HepG2 (cell line): Measurements from ENCODE around the gene CCDC124. TPM values are rescaled to one million over a fixed set of nuclear protein-coding genes. Genes with fewer than 3 reads are reported as not detected.

Experiments
- ATAC-seq: fragments of 200-7000 bp; cut with Tn5 transposase; 3 replicates; pipeline ENCODE4 v1.9.1; 2020; ENCODE audit warnings: mild to moderate bottlenecking, moderate library complexity
- BruUV-seq: library from RNA; stranded (reverse); fragments of 400-500 nt; replicated peaks from 2 replicates; lab custom pipeline; 2021; lab: Mats Ljungman, UMichigan
- CTCF ChIA-PET: fragments of 300-600 bp; formaldehyde crosslinking; extraction: SDS; loops from one replicate; lab custom pipeline; 2021; ENCODE audit warnings: low total read pairs, inconsistent platforms, low intra/inter-chr PET ratio; lab: Yijun Ruan, JAX
- POLR2A ChIA-PET: fragments of 350-600 bp; sonication (Branson Sonifier 250); formaldehyde crosslinking; loops from one replicate; lab custom pipeline; 2020; ENCODE audit warnings: antibody characterized with exemption, inconsistent platforms; lab: Yijun Ruan, JAX
- DNase-seq: peaks from one replicate; pipeline ENCODE4 v3.0.0-alpha.2; 2015; ENCODE audit warnings: low spot score
- FAIRE-seq: peaks from 3 replicates; lab custom pipeline; 2011; peaks lifted over from hg19 to GRCh38; lab: Jason Lieb, UNC
- H2AFZ ChIP-seq: one replicate; pipeline ENCODE4 v1.6.1; 2011; ENCODE audit warnings: low read length, inconsistent platforms
- H3K27ac ChIP-seq: fragments of 300-600 bp; 3 replicates; pipeline ENCODE4 v1.8.0; 2011; ENCODE audit warnings: mixed run types, mild to moderate bottlenecking, mixed read lengths, low read length, inconsistent platforms; ENCODE audit not compliant: insufficient read depth; ENCODE audit errors: extremely low read length
- H3K27me3 ChIP-seq, 2 experiments: fragments of 200-600 bp in 1 of 2; 2 replicates in 1 of 2; 3 replicates in 1 of 2; pipeline versions ENCODE4 v1.6.0 to v1.8.0; 2011; ENCODE audit warnings: low read length in 2 of 2, mild to moderate bottlenecking in 2 of 2, moderate library complexity in 2 of 2, inconsistent platforms in 1 of 2; ENCODE audit not compliant: insufficient read depth in 2 of 2, control insufficient read depth in 1 of 2
- H3K36me3 ChIP-seq, 2 experiments: fragments of 200-600 bp in 1 of 2; replicated peaks in 1 of 2; 2 replicates in 1 of 2; 3 replicates in 1 of 2; pipeline versions ENCODE4 v1.5.1 to v1.8.0; 2011; ENCODE audit warnings: low read length in 2 of 2, inconsistent platforms in 1 of 2; ENCODE audit not compliant: insufficient read depth in 2 of 2, control insufficient read depth in 1 of 2
- H3K4me1 ChIP-seq: 2 replicates; pipeline ENCODE4 v1.5.1; 2012; ENCODE audit warnings: low read length, inconsistent platforms; ENCODE audit not compliant: insufficient read depth
- H3K4me2 ChIP-seq: 2 replicates; pipeline ENCODE4 v1.6.0; 2011; ENCODE audit warnings: low read depth, low read length, inconsistent platforms
- H3K4me3 ChIP-seq, 3 experiments: fragments of 200-600 bp in 1 of 3; sonication (generic), shearing (Covaris generic) in 1 of 3; replicated peaks in 1 of 3; 2 replicates each; pipeline ENCODE4 v1.5.1; 2011 to 2016; ENCODE audit warnings: low read length in 3 of 3, inconsistent platforms in 2 of 3, low read depth in 2 of 3, mild to moderate bottlenecking in 2 of 3, control low read depth in 1 of 3, mixed read lengths in 1 of 3; ENCODE audit not compliant: insufficient read depth in 1 of 3
- H3K79me2 ChIP-seq: one replicate; pipeline ENCODE4 v1.6.1; 2011; ENCODE audit warnings: low read length, inconsistent platforms; ENCODE audit not compliant: insufficient read depth
- H3K9ac ChIP-seq: 2 replicates; pipeline ENCODE4 v1.6.0; 2011; ENCODE audit warnings: mild to moderate bottlenecking, low read depth, low read length, inconsistent platforms; ENCODE audit not compliant: insufficient read depth
- H3K9me3 ChIP-seq: 2 replicates; pipeline ENCODE4 v1.5.1; 2012; ENCODE audit warnings: mild to moderate bottlenecking, low read length
- H4K20me1 ChIP-seq: 2 replicates; pipeline ENCODE4 v1.6.0; 2011; ENCODE audit warnings: inconsistent platforms, mild to moderate bottlenecking, low read length, moderate library complexity; ENCODE audit not compliant: insufficient read depth
- BCLAF1 ChIP-seq: fragments of 450-650 bp; IDR thresholded peaks from 2 replicates; pipeline ENCODE4 v1.6.1; 2017; ENCODE audit warnings: mild to moderate bottlenecking
- FOXK2 ChIP-seq: fragments of 450-650 bp; IDR thresholded peaks from 2 replicates; pipeline ENCODE4 v1.6.1; 2016
- HOXA9 ChIP-seq: sonication (generic); formaldehyde crosslinking; IDR thresholded peaks from 2 replicates; pipeline ENCODE4 v1.8.1; 2022; ENCODE audit warnings: missing genetic modification reagents, mild to moderate bottlenecking, moderate library complexity, borderline replicate concordance
- SNAI1 ChIP-seq: sonication (generic); formaldehyde crosslinking; IDR thresholded peaks from 2 replicates; pipeline ENCODE4 v1.5.0; 2020; ENCODE audit warnings: mild to moderate bottlenecking, missing genetic modification reagents, borderline replicate concordance
- ZNF329 ChIP-seq: sonication (generic); formaldehyde crosslinking; IDR thresholded peaks from 2 replicates; pipeline ENCODE4 v1.9.0; 2021; ENCODE audit warnings: low read depth, mild to moderate bottlenecking, missing genetic modification reagents
- WGBS: methylation state at CpG from one replicate; pipeline ENCODE4 v1.1.6; 2017; ENCODE audit warnings: low lambda C conversion rate; 5-methylcytosine and 5-hydroxymethylcytosine counted together
- in situ Hi-C: cut with HindIII; loops from 2 replicates; pipeline ENCODE4 v1.10.0; 2017; ENCODE audit warnings: low pct_unique_long_range_greater_than_20kb; ENCODE audit not compliant: extremely low pct_ligation_motif_present
- intact Hi-C: fragments of 100-400 bp; cut with micrococcal nuclease; formaldehyde crosslinking; loops from one replicate; pipeline ENCODE4 v1.10.0; 2022; ENCODE audit not compliant: unreplicated experiment
- polyA plus RNA-seq, 8 experiments: library from polyadenylated mRNA; depleted of rRNA in 3 of 8; stranded (reverse) in 7 of 8; unstranded in 1 of 8; fragments of >200 nt; fragmentation: Illumina TruSeq in 4 of 8; extraction: Trizol in 4 of 8; gene quantifications; 2 replicates each; pipeline versions ENCODE4 v1.2.1 to v1.2.3, GENCODE V29; 2011 to 2016; ENCODE audit warnings: low read depth in 4 of 8, missing spikeins in 1 of 8, mixed read lengths in 1 of 8; ENCODE audit not compliant: insufficient read depth in 1 of 8
- total RNA-seq, 5 experiments: library from RNA; depleted of rRNA; stranded (reverse); fragments of >200 nt; fragmentation: Illumina TruSeq; extraction: Trizol; gene quantifications; 2 replicates each; pipeline ENCODE4 v1.2.3, GENCODE V29; 2016; ENCODE audit warnings: low read depth in 1 of 5

CCDC124 gene
- total and polyA plus RNA-seq, 2 of the 13 experiments (the other 11 are each of a cell fraction or from before 2014, with no cell fraction given) = 14.9 to 20.3 TPM

- TF ChIP-seq BCLAF1 (no peak), SNAI1 (CRISPR knock-in tag) (no peak)
Measured at GRCh38 chr19:17908244-17908643, 24.6 kb upstream of the CCDC124 start (continued).

- ATAC-seq (no peak), DNase-seq (no peak), FAIRE-seq (no peak)
- no peaks in the 10 kb centered on the region for H3K36me3 ChIP-seq
- no peak overlapping the region for H3K4me2 ChIP-seq
- H3K27ac ChIP-seq = no peak overlapping the region
- intact Hi-C loops = no loop called here
- ChIA-PET POLR2A (no interaction called here), CTCF (no interaction called here)
- no peak overlapping the region for H2AFZ ChIP-seq
- no peaks in the 10 kb centered on the region for H3K27me3 ChIP-seq
- in situ Hi-C loops = no loop called here
- H4K20me1 ChIP-seq = no peaks in the 10 kb centered on the region
- no peak overlapping the region for H3K4me3 ChIP-seq
- BruUV-seq = no TSS peak
- H3K79me2 ChIP-seq = no peaks in the 10 kb centered on the region
- 12% methylated on average over 7 of the region's 7 CpGs for WGBS
- H3K9me3 ChIP-seq = peaks cover 23% of the 10 kb centered on the region
- TF ChIP-seq FOXK2 (no peak), ZNF329 (CRISPR knock-in tag) (peak; percentile 84), HOXA9 (no peak)
- H3K4me1 ChIP-seq = no peaks in the 10 kb centered on the region
- H3K9ac ChIP-seq = no peak overlapping the region
Measured at GRCh38 chr19:17909003-17909732, 23.6 kb upstream of the CCDC124 start.
